Aorta (tissue), 5 donors: Measurements from ENCODE around the gene MYO3B. TPM values are rescaled to one million over a fixed set of nuclear protein-coding genes. Genes with fewer than 3 reads are reported as not detected.

Experiments
- ATAC-seq: fragments of 200-7000 bp; cut with Tn5 transposase; one replicate; pipeline ENCODE4 v1.9.1; 2022; ENCODE audit warnings: moderate library complexity; ENCODE audit not compliant: low FRiP score
- DNase-seq, 2 donors: peaks; one replicate each; pipeline ENCODE4 v3.0.0-alpha.2; 2020
- H3K27ac ChIP-seq, 2 donors: one replicate each; pipeline ENCODE4 v1.5.1; 2013; ENCODE audit warnings: low read length in 2 of 2, mild to moderate bottlenecking in 2 of 2, moderate library complexity in 2 of 2, control low read depth in 1 of 2, inconsistent platforms in 1 of 2, low read depth in 1 of 2
- H3K27me3 ChIP-seq, 2 donors: one replicate each; pipeline ENCODE4 v1.6.1; 2013; ENCODE audit warnings: control low read depth in 1 of 2, low read length in 1 of 2, mild to moderate bottlenecking in 1 of 2, moderate library complexity in 1 of 2; ENCODE audit not compliant: insufficient read depth in 2 of 2, control insufficient read depth in 1 of 2
- H3K36me3 ChIP-seq, 2 donors: one replicate each; pipeline ENCODE4 v1.6.1; 2013; ENCODE audit warnings: control low read depth in 1 of 2, low read length in 1 of 2, mild to moderate bottlenecking in 1 of 2; ENCODE audit not compliant: insufficient read depth in 2 of 2, control insufficient read depth in 1 of 2
- H3K4me1 ChIP-seq, 2 donors: one replicate each; pipeline ENCODE4 v1.6.1; 2013; ENCODE audit warnings: low read length in 2 of 2, control low read depth in 1 of 2, mild to moderate bottlenecking in 1 of 2, moderate library complexity in 1 of 2; ENCODE audit not compliant: insufficient read depth in 2 of 2, control insufficient read depth in 1 of 2
- H3K4me3 ChIP-seq, 2 donors: one replicate each; pipeline ENCODE4 v1.5.1; 2013; ENCODE audit warnings: low read length in 2 of 2, control low read depth in 1 of 2, mild to moderate bottlenecking in 1 of 2
- H3K9me3 ChIP-seq: one replicate; pipeline ENCODE4 v1.6.1; 2013; ENCODE audit warnings: mild to moderate bottlenecking, low read length; ENCODE audit not compliant: control insufficient read depth
- WGBS, 2 donors: extraction: QIAGEN DNeasy Blood & Tissue Kit; methylation state at CpG; one replicate each; pipeline ENCODE4 v1.1.7; 2013; 5-methylcytosine and 5-hydroxymethylcytosine counted together
- intact Hi-C, 2 donors: fragments of 100-400 bp; cut with DNase I; formaldehyde crosslinking; loops; one replicate each; pipeline versions ENCODE4 v1.14.2 to v1.15.0; 2022
- polyA plus RNA-seq, 2 donors: library from polyadenylated mRNA; stranded (reverse); fragments of 200-250 nt; gene quantifications; one replicate each; pipeline ENCODE4 v1.2.3, GENCODE V29; 2013
- total RNA-seq, 2 donors: library from RNA; stranded (reverse); fragmentation: NEBNext Ultra II Directional; extraction: Animal tissue kit (Norgen Biotek cat#: 25700); gene quantifications; one replicate each; pipeline ENCODE4 v1.2.1, GENCODE V29; 2021
- donor health status: healthy with polysubstance abuse.
- donor health status: Bipolar disorder and iron deficiency.
- donor health status: DM: no; HTN: no; CAD: no.
- donor health status: DM: no; HTN: no; CAD: no.
- donor health status: DM: yes; HTN: yes; CAD: no.

The MYO3B gene
- total and polyA plus RNA-seq, 4 donors: 0.05 to 0.32 TPM; not detected in 2

DNA sequence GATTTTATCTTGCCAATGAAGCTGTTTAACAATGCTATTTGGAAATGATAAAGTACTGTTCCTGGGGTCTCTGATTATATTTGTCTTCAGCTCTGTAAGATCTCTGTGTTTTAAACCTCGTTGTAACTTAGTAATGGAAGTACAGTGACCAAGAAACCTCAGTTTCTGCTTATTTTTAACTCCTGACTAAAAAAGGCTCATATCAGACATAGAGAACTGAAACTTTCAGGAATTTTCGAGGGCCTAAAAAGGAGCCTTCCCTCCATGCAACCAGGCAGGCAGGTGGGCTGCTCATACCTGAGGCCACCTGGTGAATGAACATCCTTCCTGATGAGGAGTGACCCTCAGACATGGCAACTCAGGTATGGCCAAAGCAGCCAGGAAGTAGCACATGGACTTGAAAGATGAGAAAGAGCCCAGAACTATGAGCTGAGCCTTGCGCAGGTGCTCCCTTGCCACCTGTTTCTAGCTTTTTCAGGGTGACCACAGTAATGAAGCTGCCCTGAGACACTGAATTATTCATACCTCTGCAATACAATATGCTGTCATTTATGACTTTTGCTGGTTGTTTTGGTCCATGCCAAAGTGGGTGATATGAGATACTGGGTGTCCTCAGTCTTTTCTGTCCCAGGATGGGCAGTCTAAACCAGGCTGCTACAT lies 23.9 kb downstream of the MYO3B start:
- H3K9me3 ChIP-seq: no peaks in the 10 kb centered on the region
- H3K4me1 ChIP-seq: no peaks in the 10 kb centered on the region
- intact Hi-C loops: no loop called here
- 84 to 93% methylated on average over 3 of the region's 3 CpGs for WGBS, 2 donors
- H3K27me3 ChIP-seq: peaks cover 0 to 1% of the 10 kb centered on the region in 2 donors
- no peak overlapping the region for H3K4me3 ChIP-seq
- no peak overlapping the region for H3K27ac ChIP-seq
- DNase-seq: no peak
- H3K36me3 ChIP-seq: no peaks in the 10 kb centered on the region
- no peak for ATAC-seq

GRCh38 chr2:170202437-170202836 lies 24.5 kb downstream of the MYO3B start:
- H3K4me3 ChIP-seq: no peak overlapping the region
- H3K27me3 ChIP-seq: peaks cover 0 to 1% of the 10 kb centered on the region in 2 donors
- 52 to 85% methylated on average over 1 of the region's 1 CpG for WGBS, 2 donors
- intact Hi-C loops: no loop called here
- DNase-seq (no peak), ATAC-seq (no peak)
- H3K4me1 ChIP-seq: no peaks in the 10 kb centered on the region
- H3K36me3 ChIP-seq: no peaks in the 10 kb centered on the region
- no peak overlapping the region for H3K27ac ChIP-seq
- no peaks in the 10 kb centered on the region for H3K9me3 ChIP-seq

GRCh38 chr2:170204298-170204951 lies 26.5 kb downstream of the MYO3B start:
- intact Hi-C loops: no loop called here
- H3K4me1 ChIP-seq: no peaks in the 10 kb centered on the region
- DNase-seq: no peak
- H3K4me3 ChIP-seq: no peak overlapping the region
- WGBS, 2 donors: 65 to 76% methylated on average over 4 of the region's 4 CpGs
- H3K27me3 ChIP-seq: peaks cover 0 to 1% of the 10 kb centered on the region in 2 donors
- ATAC-seq: no peak
- no peaks in the 10 kb centered on the region for H3K9me3 ChIP-seq
- H3K27ac ChIP-seq: no peak overlapping the region
- no peaks in the 10 kb centered on the region for H3K36me3 ChIP-seq

DNA sequence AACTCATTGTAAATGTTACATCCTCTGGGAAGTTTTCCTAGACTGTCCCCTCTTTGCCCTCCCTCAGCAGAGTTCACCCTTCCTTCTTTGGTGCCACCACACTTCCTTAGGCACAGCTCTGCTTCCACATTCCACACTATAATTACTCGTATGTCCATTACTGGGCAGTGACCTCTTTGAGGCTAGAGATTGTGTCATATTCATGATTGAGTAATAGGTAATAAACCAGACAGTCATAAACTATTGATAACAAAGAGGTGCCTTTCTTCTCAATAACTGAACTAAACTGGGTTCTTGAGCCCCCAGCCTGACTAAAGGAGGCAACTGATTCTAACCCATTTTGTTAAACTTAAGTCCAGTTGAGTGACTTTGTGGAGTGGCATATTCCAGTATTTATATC lies 28.3 kb downstream of the MYO3B start:
- no peak for ATAC-seq
- H3K27me3 ChIP-seq: peaks cover 0 to 1% of the 10 kb centered on the region in 2 donors
- WGBS, 2 donors: 92 to 100% methylated on average over 1 of the region's 1 CpG
- no peak overlapping the region for H3K4me3 ChIP-seq
- no peaks in the 10 kb centered on the region for H3K9me3 ChIP-seq
- H3K27ac ChIP-seq: no peak overlapping the region
- DNase-seq: no peak
- no peaks in the 10 kb centered on the region for H3K4me1 ChIP-seq
- no peaks in the 10 kb centered on the region for H3K36me3 ChIP-seq
- intact Hi-C loops: no loop called here

GRCh38 chr2:170206805-170207407 lies 29.0 kb downstream of the MYO3B start:
- 88 to 91% methylated on average over 3 of the region's 3 CpGs for WGBS, 2 donors
- Histone ChIP-seq H3K36me3 (no peaks in the 10 kb centered on the region), H3K27ac (no peak overlapping the region), H3K4me1 (no peaks in the 10 kb centered on the region), H3K4me3 (no peak overlapping the region), H3K9me3 (no peaks in the 10 kb centered on the region), H3K27me3 (peaks cover 0 to 1% of the 10 kb centered on the region in 2 donors)
- no peak for DNase-seq
- intact Hi-C loops: no loop called here
- ATAC-seq: no peak

- WGBS, 2 donors: 75 to 82% methylated on average over 4 of the region's 4 CpGs
- Histone ChIP-seq H3K36me3 (no peaks in the 10 kb centered on the region), H3K4me3 (no peak overlapping the region), H3K4me1 (no peaks in the 10 kb centered on the region), H3K27ac (no peak overlapping the region), H3K9me3 (no peaks in the 10 kb centered on the region), H3K27me3 (peaks cover 0 to 1% of the 10 kb centered on the region in 2 donors)
- intact Hi-C loops: no loop called here
- DNase-seq (no peak), ATAC-seq (no peak)
Measured at GRCh38 chr2:170207901-170208300, 30.0 kb downstream of the MYO3B start.

GRCh38 chr2:170208967-170209366 lies 31.0 kb downstream of the MYO3B start:
- 73 to 80% methylated on average over 2 of the region's 2 CpGs for WGBS, 2 donors
- Histone ChIP-seq H3K4me1 (peaks cover 0 to 1% of the 10 kb centered on the region in 2 donors), H3K27me3 (peaks cover 0 to 1% of the 10 kb centered on the region in 2 donors), H3K27ac (no peak overlapping the region), H3K4me3 (no peak overlapping the region), H3K9me3 (no peaks in the 10 kb centered on the region), H3K36me3 (no peaks in the 10 kb centered on the region)
- intact Hi-C loops: no loop called here
- no peak for DNase-seq
- no peak for ATAC-seq

GRCh38 chr2:170212625-170213280 lies 34.8 kb downstream of the MYO3B start:
- Histone ChIP-seq H3K36me3 (no peaks in the 10 kb centered on the region), H3K27ac (no peak overlapping the region), H3K27me3 (no peaks in the 10 kb centered on the region), H3K4me3 (no peak overlapping the region), H3K4me1 (peaks cover 0 to 1% of the 10 kb centered on the region in 2 donors), H3K9me3 (no peaks in the 10 kb centered on the region)
- intact Hi-C loops: no loop called here
- 38 to 45% methylated on average over 14 of the region's 14 CpGs for WGBS, 2 donors
- no peak for ATAC-seq
- DNase-seq: no peak
